ENCODE results near the gene ERC2.

Gene ERC2

GRCh38 chr3:55675478-55675877 lies 792.8 kb downstream of the ERC2 start:
- DNase-seq (ENCODE audit: low read depth), result no peak

- no peak for DNase-seq (ENCODE audit: low read depth)
Measured at GRCh38 chr3:55673764-55674163, 794.5 kb downstream of the ERC2 start.

GRCh38 chr3:55669133-55669532 lies 799.1 kb downstream of the ERC2 start:
- no peak for DNase-seq (ENCODE audit: low read depth)

- no peak for DNase-seq (ENCODE audit: low read depth)
Measured at GRCh38 chr3:55668359-55668758, 799.9 kb downstream of the ERC2 start.

GRCh38 chr3:55664387-55664786 lies 803.9 kb downstream of the ERC2 start:
- no peak for DNase-seq (ENCODE audit: low read depth)

- DNase-seq (ENCODE audit: low read depth), result no peak
Measured at GRCh38 chr3:55662683-55663082, 805.6 kb downstream of the ERC2 start.

GRCh38 chr3:55661571-55661970 lies 806.7 kb downstream of the ERC2 start:
- DNase-seq (ENCODE audit: low read depth), result no peak

- no peak for DNase-seq (ENCODE audit: low read depth)
Measured at GRCh38 chr3:55661141-55661540, 807.1 kb downstream of the ERC2 start.

GRCh38 chr3:55660642-55661041 lies 807.6 kb downstream of the ERC2 start:
- DNase-seq (ENCODE audit: low read depth), result no peak

GRCh38 chr3:55659701-55660100 lies 808.6 kb downstream of the ERC2 start:
- DNase-seq (ENCODE audit: low read depth), result no peak

GRCh38 chr3:55658690-55659562 lies 809.3 kb downstream of the ERC2 start:
- DNase-seq (ENCODE audit: low read depth), result no peak

GRCh38 chr3:55658270-55658669 lies 810.0 kb downstream of the ERC2 start:
- DNase-seq (ENCODE audit: low read depth), result no peak

- no peak for DNase-seq (ENCODE audit: low read depth)
Measured at GRCh38 chr3:55655544-55655943, 812.7 kb downstream of the ERC2 start.

- DNase-seq (ENCODE audit: low read depth), result no peak
Measured at GRCh38 chr3:55654123-55654760, 814.0 kb downstream of the ERC2 start.

- DNase-seq (ENCODE audit: low read depth), result no peak
Measured at GRCh38 chr3:55651011-55651410, 817.3 kb downstream of the ERC2 start.

- DNase-seq (ENCODE audit: low read depth), result no peak
Measured at GRCh38 chr3:55650011-55650410, 818.3 kb downstream of the ERC2 start.

- no peak for DNase-seq (ENCODE audit: low read depth)
Measured at GRCh38 chr3:55649554-55649953, 818.7 kb downstream of the ERC2 start.

GRCh38 chr3:55648591-55649318 lies 819.5 kb downstream of the ERC2 start:
- no peak for DNase-seq (ENCODE audit: low read depth)

GRCh38 chr3:55647670-55648069 lies 820.6 kb downstream of the ERC2 start:
- no peak for DNase-seq (ENCODE audit: low read depth)

GRCh38 chr3:55647063-55647462 lies 821.2 kb downstream of the ERC2 start:
- DNase-seq (ENCODE audit: low read depth), result no peak

- DNase-seq (ENCODE audit: low read depth), result no peak
Measured at GRCh38 chr3:55646121-55646520, 822.1 kb downstream of the ERC2 start.

- no peak for DNase-seq (ENCODE audit: low read depth)
Measured at GRCh38 chr3:55645422-55645821, 822.8 kb downstream of the ERC2 start.

- DNase-seq (ENCODE audit: low read depth), result no peak
Measured at GRCh38 chr3:55643283-55643682, 825.0 kb downstream of the ERC2 start.
